Dedifferentiated amniotic fluid mesenchymal stem cell (primary cell): ENCODE measurements around the gene EML6.

Source experiments
- DNase-seq: peaks from one replicate; pipeline ENCODE4 v3.0.0-alpha.2; 2016; ENCODE audit errors: extremely low spot score

Gene EML6

DNA sequence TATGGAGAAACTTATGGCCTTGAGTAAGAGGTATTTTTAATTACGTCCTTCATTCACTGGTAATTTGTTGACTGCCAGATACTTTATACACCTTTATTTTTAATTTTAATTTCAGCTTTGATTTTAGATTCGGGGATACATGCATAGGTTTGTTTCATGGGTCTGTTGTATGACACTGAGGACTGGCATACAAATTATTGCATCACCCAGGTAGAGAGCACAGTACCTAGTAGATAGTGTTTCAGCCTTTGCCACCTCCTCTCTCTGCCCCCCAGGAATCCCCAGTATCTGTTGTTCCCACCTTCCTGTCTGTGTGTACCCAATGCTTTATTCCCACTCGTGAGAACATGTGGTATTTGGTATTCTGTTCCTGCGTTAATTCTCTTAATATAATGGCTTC lies 188.8 kb downstream of the EML6 start:
- no peak for DNase-seq

DNA sequence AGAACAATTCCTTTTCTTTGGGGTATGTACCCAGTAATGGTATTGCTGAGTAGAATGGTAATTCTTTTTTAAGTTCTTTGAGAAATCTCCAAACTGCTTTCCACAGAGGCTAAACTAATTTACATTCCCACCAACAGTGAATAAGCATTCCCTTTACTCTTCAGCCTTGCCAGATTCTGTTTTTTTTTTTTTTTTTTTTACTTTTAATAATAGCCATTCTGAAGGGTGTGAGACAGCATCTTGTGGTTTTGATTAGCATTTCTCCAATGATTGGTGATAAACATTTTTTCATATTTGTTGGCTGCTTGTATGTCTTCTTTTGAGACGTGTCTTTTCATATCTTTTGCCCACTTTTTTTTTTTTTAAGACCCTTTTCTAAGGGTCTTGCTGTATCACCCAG lies 189.4 kb downstream of the EML6 start:
- DNase-seq = no peak

DNA sequence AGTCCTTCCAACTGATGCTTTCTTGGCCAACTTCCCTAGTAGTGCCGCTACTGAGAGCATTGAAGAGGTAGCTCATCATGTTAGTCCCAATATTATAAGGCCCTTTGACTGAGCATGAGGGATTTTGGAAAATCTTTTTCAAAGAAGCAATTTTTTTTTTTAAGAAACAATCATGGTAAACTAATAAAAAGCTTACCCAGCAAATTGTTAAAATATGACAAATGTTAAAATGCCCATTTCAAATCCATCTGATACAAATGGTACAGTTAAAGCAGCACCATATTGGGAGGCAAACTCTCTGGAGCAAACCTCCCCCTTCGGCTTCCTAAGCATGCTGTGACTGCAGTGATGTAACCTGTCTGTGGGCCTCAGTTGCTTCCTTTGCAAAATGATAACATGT lies 191.2 kb downstream of the EML6 start:
- no peak for DNase-seq

DNA sequence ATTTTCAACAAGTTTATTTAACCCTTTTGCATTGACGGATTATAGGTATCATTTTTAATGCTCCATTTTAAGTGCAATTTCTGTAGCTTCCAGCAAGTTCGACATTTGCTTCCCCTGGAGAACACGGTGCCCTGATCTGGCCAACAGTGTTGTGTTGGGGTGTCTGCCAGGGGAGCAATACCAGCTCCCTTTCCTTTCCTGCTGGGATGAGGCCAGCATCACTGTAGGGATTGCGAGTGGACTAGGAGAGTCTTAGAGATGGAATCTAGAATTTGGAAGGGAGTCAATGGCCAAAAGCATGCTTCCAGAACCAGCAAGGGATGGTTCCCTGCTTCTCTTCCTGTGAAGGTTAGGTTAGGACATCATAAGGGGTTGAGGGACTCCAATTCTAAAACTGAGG lies 191.6 kb downstream of the EML6 start:
- DNase-seq = no peak

DNA sequence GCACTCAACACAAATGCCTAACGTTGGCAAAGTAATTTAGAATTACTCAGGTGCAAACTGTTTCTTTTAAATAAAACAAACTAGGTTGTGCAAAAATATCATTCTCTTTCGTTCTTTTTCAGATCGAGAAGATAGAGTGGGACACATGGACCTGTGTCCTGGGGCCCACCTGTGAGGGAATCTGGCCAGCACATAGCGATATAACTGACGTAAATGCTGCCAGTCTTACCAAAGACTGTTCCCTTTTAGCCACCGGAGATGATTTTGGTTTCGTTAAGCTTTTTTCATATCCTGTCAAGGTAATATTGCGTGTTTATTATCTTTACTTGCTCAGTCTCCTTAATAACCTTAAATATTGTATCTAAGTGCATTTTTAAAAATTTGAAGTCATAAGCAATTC lies 193.2 kb downstream of the EML6 start:
- DNase-seq = no peak

DNA sequence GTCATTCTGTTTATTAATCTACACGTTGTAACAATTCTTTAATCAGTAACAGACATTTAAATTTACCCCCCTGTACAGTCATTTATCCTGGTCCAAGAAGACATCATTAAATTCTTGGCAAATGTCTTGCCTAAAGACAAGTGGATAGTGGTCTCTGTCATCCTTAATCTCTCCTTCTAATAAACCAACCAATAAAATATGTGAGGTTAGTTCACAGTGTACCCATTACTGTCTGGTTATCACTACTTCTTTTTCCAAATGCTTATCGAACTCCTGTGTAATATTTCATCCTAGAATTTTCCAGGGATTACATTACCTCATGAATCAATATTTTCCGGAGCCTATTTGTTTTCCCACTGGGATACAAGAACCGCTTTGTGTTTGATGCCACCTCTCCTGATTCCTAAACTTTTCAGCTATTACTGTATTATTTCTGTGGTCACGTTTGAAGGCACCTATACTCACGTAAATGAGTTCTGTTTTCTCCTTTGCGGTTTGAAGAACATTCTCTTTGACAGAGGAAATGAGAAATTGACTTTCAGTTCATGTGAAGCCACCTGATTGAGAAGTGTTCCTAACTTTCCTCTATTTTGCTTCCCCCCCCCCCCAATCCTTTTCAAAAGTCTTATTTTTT lies 195.3 kb downstream of the EML6 start:
- DNase-seq = no peak

DNA sequence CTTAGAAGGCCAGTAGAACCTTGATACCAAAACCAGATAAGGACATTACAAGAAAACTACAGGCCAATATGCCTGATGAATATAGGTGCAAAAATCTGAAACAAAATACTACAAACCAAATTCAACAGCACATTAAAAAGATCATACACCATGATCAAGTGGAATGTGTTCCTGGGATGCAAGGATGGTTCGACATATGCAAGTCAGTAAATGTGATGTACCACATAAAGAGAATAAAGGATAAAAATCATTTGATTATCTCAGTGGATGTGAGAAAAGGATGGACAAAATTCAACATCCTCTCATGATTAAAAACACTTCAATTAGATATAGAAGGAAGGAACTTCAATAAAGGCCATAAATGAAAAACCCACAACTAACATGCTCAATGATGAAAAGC lies 197.2 kb downstream of the EML6 start:
- DNase-seq = no peak

DNA sequence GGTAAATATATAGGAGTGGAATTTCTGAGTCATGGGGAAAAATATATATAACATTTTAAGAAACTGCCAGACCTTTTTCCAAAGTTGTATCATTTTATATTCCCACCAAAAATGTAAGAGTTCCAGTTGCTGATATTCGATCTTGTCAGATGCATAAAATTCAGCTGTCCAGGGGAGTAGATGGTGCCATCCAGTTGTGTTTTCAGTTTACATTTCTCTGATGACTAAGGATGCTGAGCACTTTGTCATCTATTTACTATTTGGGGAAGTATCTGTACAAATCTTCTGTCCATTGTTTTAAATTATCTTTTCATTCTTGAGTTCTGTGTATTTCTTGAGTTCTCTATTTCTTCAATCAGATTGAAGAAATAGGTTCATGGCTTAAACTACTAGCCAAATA lies 200.7 kb downstream of the EML6 start:
- DNase-seq = no peak

DNA sequence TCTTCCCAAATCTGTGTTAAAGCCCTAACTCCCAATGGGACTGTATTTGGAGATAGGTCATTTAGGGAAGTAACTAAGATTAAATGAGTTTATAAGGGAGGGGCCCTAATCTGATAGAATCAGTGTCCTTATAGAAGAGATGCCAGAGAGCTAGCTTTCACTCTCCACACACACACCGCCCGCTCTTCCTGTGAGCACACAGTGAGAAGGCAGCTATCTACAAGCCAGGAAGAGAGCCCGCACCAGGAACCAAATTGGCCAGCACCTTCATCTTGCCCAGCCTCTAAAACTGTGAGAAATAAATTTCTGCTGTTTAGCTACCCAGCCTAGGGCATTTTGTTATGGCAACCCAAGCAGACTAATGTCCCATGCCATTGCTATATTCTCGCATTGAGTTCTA lies 201.6 kb downstream of the EML6 start:
- DNase-seq = no peak

DNA sequence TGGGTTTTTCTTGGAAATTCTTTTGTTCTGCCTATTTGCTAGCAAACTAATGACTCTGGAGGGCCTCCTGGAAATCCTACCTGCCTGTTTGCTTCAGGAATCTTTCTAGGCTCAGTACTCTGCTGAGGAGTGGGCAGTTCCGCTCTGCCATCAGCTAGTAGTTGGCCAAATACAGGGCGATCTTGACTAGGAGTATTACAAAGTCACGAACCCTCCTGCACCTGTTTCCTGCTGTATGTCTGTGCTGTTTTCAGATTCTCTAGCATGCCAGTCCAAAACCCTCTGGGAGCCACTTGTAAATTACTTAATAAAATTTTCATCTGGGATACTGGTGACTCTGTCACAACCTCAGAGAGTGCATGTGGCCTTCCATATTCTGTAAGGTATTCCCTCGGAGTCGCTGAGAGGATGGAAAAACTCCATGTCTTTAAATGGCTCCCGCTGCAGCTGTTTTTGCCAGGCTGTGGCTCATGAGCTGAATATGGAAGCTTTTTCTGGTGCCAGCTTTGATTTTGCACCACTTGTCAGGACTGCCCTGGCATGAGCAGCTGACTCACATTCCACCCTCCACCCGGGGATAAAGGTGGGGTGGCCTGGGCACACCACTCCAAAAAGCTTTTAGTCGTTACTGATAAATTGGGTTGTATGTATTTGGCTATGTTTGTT lies 203.8 kb downstream of the EML6 start:
- no peak for DNase-seq

DNA sequence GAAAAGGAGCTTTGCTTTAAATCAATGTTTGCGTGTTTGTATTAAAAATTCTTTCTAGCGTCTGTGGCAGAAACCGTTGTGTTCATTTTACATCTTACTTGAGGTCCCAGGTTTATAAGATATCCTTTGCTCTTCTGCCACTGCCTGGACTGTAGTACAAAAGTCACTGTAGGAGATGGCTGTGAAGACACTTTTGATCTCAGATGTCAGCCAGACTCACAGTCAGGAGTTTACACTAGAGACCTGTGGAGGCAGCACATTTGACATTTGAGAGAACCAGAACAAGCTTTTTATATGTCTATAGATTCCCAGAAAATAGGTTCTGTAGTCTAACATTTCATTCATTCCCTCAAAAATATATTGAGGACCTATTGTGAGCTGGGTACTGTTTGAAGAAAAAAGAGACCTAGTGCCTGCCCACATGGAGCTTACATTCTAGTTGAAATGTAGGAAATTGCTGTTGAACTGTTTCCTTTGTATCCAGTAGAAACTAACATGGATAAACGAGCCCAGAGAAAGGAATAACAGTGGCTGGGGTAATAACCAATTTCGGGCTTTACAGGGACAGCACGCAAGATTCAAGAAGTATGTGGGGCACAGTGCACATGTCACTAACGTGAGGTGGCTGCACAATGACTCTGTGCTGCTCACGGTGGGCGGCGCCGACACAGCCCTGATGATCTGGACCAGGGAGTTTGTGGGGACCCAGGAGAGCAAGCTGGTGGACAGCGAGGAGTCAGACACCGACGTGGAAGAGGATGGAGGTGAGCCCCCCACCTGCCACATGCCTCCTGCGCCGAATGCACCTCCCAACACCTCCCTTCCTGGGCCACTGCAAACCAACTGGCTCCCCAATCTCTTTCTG lies 204.5 kb downstream of the EML6 start:
- no peak for DNase-seq

DNA sequence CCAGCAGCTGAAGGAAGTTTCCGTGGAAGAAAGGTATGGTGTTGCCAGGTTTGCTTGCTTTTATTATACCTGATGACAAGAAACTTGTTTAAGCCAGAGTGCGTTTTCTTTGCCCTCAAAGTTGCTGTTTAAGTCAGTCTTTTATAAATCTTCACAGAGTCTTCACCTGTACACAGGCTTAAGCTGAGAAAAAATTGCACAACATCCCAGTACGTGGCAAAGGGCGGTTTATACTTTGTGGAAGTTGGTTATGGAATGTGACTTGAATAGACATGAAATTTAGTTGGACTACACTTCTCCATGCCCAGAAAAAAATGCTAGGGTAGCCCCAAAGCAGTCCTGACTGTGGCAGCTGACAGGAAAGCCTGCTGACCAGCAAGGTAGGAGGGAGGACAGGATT lies 205.3 kb downstream of the EML6 start:
- no peak for DNase-seq

DNA sequence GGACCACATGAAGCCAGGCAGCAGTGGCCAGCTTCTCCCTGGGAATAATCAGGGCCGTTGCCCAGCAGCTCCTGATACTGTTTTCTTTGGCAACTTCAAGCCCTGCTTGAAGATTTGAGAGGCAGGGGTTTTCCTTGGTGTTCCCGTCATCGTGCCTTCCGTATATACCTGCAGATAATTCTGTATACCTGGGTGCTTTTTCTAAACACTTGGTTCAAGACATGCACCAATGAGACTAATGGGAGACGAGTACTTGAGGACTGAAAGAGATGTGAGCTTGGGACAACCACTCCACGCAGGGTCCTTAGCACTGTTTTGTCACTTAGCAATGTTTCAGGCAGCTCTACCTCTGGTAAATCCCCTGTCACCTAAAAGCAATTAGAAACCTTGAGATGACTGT lies 208.0 kb downstream of the EML6 start:
- DNase-seq = no peak

DNA sequence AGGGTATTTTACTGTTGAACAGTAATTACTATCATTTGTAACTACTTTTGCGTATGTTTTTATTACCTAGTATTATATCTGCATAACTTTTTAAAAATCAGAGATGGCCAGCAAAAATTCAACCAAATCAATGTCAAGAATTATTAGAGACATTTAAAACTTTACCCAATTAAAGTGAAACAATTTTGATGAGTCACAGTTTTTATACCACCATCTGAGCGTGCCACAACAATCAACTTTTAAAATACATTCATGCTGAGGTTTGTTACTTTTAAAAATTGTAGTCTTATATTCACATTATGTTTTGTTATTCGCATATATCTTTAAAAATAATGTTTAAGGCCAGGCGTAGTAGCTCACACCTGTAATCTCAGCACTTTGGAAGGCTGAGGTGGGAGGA lies 211.9 kb downstream of the EML6 start:
- DNase-seq = no peak

DNA sequence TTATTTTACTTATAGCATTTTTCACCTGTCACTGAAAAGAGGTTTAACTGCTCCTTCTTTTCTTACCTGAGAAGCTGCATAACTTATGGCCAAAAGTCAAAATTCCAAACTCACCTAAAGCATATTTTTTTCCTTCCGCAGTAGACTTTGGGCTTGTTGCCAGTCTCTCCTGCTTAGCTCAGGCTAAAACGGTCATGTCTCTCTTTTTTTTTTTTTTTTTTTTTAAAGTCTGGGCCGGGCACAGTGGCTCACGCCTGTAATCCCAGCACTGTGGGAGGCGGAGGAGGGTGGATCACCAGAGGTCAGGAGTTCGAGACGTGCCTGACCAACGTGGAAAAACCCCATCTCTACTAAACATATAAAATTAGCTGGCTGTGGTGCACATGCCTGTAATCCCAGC lies 213.3 kb downstream of the EML6 start:
- DNase-seq = no peak

DNA sequence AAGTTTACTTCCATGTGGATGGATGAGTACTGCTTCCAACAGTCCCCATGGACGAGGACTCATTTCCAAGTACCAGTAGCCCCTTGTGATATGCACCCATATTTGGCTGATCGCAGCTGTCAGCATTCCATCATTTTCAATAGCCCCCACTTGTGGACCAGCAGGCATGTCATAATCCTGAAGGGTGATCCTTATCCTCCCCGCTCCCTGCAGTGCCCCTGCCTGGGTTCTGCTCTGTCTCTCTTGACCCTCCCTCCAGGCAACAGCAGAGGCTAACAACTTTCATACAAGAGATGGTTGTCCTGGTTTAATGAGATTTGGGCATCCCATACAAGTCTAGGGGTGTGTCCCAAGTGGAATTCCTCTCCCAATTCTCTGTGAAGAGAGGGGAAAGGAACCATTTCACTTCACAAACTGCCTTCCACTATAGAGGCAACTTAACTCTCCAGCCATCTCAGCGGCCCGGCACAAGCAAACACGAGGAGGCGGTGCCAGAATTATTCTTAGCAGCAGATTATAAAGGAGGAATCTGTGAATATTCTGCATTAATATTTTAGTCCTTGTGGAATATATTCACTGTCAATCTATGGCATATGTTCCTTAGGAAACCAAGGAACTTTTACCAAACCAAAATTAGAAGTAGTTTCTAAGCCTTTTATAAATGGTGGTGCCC lies 216.1 kb downstream of the EML6 start:
- no peak for DNase-seq

DNA sequence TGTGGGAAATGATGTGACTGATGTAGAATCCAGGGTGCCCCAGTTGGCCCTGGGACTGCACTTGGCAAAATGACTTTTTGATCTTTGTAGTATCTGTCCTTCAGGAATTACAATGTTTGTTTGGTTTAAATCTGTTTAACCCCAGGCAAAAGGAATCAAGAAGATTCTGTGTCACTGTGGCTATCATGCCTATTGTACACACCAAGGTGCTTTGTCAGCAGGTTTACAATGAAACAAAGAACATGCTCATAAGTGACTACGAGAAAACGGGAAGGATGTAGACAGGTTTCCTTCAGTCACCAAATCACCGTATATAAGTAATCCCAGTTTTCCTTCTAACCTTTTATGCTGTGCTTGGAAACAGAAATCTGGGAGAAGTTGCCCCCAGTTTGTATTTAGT lies 217.3 kb downstream of the EML6 start:
- DNase-seq = no peak

DNA sequence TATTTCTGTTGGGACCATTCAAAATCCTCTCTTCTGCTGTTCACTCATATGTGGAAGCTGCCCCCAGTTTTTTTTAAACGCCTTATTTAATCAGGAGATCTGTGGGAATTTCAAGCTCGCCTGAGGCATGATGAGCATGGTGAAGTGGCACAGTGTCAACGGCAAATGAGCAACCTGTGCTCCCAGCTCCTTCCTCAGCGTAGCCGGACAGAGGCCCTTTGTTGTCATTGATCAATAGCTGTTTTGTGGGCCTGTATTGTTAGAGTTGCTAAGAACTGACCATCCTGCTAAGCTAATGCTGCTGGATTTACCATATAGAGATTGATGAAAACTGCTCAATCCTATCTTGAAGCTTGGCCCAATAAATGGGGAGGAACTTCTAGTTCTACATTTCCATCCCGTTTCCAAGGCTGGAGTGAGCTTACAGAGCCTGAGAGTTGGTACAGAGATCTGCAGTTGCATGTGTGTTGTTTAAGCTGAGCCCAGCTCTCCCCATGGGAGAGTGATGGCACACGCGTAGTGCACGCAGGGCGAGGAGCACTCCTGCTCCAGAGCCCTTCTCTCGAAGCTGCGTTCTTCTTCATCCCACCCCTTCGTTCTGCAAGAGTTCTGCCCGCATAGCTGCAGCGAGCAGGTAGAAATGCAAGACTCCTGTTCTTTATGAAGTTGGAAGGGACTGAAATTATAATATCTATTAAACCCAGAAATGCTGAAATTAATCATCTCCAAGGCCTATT lies 218.0 kb downstream of the EML6 start:
- DNase-seq = no peak

DNA sequence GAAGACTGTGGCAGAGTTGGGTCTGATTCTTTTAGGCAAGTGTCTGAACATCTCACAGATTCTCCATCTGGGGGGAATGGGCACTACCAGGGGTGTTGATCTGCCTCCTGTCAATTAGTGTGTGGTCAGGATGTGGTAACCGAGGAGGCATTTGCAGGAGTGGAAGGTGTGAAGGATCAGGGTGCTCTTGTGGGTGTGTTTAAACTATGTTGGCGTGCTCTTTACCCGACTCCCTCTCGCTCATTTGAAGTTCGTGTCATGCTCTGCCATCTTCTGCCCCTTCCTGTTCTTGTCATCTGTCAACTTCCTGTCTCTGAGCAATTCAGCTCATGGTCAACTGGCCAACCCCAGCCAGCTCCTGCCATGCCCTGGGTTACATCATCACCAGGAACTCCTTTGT lies 218.9 kb downstream of the EML6 start:
- no peak for DNase-seq

DNA sequence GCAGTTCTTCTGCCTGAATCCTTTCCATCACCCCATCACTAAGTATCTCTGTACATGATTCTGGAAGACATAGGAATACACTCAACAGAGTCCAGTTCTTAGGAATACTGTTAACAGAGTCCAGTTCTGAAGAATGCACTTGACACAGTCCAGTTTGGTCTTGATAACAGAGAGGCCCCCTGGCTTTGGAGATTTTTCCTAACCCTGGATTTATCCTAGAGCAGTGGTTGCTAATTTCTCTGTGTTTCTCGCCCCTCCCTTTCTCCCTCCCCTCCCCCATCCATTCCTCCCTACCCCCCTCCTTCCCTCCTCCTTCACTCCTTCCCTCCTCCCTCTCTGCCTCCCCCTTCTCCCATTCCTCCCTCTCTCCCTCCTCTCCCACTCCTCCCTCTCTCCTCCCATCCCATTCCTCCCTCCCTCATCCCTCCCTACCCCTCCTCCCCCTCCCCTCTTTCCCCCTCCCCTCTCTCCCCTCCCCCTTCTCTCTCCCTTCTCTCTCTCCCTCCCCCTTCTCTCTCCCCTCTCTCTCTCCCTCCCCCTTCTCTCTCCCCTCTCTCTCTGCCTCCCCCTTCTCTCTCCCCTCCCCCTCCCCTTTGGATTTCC lies 221.4 kb downstream of the EML6 start:
- no peak for DNase-seq
